ENCODE results near the gene KSR2.

DNA sequence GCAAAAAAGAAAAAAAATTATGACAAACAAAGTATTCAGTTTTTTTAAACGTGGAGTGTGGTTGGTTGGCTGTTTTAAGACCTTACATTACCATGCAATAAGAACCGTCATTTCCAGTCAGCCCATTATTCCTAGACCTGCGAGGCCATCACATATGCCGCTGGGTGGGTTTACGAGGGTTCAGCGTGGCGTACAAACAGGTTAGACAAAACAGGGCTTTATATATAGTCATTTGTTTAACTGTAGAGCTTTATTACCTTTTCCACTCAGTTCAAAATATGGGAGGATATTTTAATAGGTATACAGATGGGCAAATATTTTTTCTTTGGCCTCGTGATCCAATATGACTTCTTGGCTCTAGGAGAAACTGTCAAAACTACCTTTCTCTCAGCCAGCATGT, 67.2 kb downstream of the KSR2 start:
- TF ChIP-seq ZNF510 (tag by site-specific recombination; IDR thresholded peaks at IDR 0.05; ENCODE audit: insufficient replicate concordance) (no peak), GLIS2 (tag by site-specific recombination; IDR thresholded peaks at IDR 0.05) (no peak)
- TF ChIP-seq, protein P1, sequence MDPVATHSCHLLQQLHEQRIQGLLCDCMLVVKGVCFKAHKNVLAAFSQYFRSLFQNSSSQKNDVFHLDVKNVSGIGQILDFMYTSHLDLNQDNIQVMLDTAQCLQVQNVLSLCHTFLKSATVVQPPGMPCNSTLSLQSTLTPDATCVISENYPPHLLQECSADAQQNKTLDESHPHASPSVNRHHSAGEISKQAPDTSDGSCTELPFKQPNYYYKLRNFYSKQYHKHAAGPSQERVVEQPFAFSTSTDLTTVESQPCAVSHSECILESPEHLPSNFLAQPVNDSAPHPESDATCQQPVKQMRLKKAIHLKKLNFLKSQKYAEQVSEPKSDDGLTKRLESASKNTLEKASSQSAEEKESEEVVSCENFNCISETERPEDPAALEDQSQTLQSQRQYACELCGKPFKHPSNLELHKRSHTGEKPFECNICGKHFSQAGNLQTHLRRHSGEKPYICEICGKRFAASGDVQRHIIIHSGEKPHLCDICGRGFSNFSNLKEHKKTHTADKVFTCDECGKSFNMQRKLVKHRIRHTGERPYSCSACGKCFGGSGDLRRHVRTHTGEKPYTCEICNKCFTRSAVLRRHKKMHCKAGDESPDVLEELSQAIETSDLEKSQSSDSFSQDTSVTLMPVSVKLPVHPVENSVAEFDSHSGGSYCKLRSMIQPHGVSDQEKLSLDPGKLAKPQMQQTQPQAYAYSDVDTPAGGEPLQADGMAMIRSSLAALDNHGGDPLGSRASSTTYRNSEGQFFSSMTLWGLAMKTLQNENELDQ (tag by site-specific recombination; IDR thresholded peaks at IDR 0.05; ENCODE audit: low read depth): no peak

Measured in HEK293 (cell line).